Mesothelial cell of epicardium (in vitro differentiated cells): ENCODE data around the gene SRPRA. TPM values are rescaled to one million over a fixed set of nuclear protein-coding genes. Genes with fewer than 3 reads are reported as not detected.
"Not testable (repeated sequence)": the region's sequence is repeated elsewhere in the genome, so short reads cannot be mapped to it uniquely, and the experiment has no call there.

Source experiments
- DNase-seq, 2 experiments: peaks; one replicate each; pipeline ENCODE4 v3.0.0; 2021; ENCODE audit warnings: low spot score in 2 of 2; ENCODE audit not compliant: unreplicated experiment in 2 of 2
- H3K27ac Mint-ChIP-seq: 2 replicates; pipeline ENCODE4 v1.8.0; 2021; ENCODE audit warnings: mixed read lengths
- H3K27me3 Mint-ChIP-seq: 2 replicates; pipeline ENCODE4 v1.8.0; 2021; ENCODE audit warnings: low read depth, mixed read lengths
- H3K36me3 Mint-ChIP-seq: 2 replicates; pipeline ENCODE4 v1.8.0; 2021; ENCODE audit warnings: mixed read lengths
- H3K4me1 Mint-ChIP-seq: 2 replicates; pipeline ENCODE4 v1.8.0; 2021; ENCODE audit warnings: mixed read lengths
- H3K4me3 Mint-ChIP-seq: 2 replicates; pipeline ENCODE4 v1.8.0; 2021; ENCODE audit warnings: mild to moderate bottlenecking, moderate library complexity, mixed read lengths
- H3K9me3 Mint-ChIP-seq: 2 replicates; pipeline ENCODE4 v1.8.0; 2021; ENCODE audit warnings: mixed read lengths
- total RNA-seq: library from RNA; stranded (reverse); gene quantifications from 3 replicates; pipeline ENCODE4 v1.2.1, GENCODE V29; 2021
- TF ChIP-seq, protein P1 (sequence below): fragments of 200-600 bp; sonication (generic); IDR thresholded peaks from one replicate; pipeline ENCODE4 v1.5.0; 2021; ENCODE audit warnings: antibody characterized with exemption; ENCODE audit not compliant: unreplicated experiment

SRPRA gene
- total RNA-seq, 1 donor from 2014 or later = 90.9 TPM

- Mint-ChIP-seq H3K9me3 (no peaks in the 10 kb centered on the region), H3K36me3 (peaks cover 35% of the 10 kb centered on the region), H3K4me3 (no peak overlapping the region), H3K27me3 (no peaks in the 10 kb centered on the region), H3K27ac (no peak overlapping the region), H3K4me1 (no peaks in the 10 kb centered on the region)
- DNase-seq = no peak
- TF ChIP-seq, protein P1, sequence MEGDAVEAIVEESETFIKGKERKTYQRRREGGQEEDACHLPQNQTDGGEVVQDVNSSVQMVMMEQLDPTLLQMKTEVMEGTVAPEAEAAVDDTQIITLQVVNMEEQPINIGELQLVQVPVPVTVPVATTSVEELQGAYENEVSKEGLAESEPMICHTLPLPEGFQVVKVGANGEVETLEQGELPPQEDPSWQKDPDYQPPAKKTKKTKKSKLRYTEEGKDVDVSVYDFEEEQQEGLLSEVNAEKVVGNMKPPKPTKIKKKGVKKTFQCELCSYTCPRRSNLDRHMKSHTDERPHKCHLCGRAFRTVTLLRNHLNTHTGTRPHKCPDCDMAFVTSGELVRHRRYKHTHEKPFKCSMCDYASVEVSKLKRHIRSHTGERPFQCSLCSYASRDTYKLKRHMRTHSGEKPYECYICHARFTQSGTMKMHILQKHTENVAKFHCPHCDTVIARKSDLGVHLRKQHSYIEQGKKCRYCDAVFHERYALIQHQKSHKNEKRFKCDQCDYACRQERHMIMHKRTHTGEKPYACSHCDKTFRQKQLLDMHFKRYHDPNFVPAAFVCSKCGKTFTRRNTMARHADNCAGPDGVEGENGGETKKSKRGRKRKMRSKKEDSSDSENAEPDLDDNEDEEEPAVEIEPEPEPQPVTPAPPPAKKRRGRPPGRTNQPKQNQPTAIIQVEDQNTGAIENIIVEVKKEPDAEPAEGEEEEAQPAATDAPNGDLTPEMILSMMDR = no peak
Measured at GRCh38 chr11:126257144-126257543, 11.6 kb downstream of the SRPRA start.

- no peak overlapping the region for H3K27ac Mint-ChIP-seq
- H3K9me3 Mint-ChIP-seq = no peaks in the 10 kb centered on the region
- DNase-seq = no peak
- no peak overlapping the region for H3K4me3 Mint-ChIP-seq
- no peaks in the 10 kb centered on the region for H3K27me3 Mint-ChIP-seq
- H3K36me3 Mint-ChIP-seq = peaks cover 34% of the 10 kb centered on the region
- H3K4me1 Mint-ChIP-seq = no peaks in the 10 kb centered on the region
- TF ChIP-seq, protein P1 = no peak
Measured at GRCh38 chr11:126256216-126256615, 12.5 kb downstream of the SRPRA start.

DNA sequence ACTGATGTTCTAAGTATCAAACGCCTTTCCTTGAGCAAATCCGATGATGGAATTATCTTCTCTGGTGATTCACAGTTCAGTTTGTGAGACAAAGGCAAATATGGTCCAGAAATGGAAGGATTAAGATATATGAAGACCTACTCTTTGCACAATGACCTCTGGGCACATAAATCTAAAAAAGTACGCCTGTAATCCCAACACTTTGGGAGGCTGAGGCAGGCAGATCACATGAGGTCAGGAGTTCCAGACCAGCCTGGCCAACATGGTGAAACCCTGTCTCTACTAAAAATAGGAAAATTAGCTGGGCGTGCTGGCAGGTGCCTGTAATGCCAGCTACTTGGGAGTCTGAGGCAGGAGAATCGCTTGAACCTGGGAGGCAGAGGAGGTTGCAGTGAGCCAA, 13.2 kb downstream of the SRPRA start:
- not testable (repeated sequence) for H3K4me3 Mint-ChIP-seq, H3K9me3 Mint-ChIP-seq, H3K27ac Mint-ChIP-seq, DNase-seq, H3K27me3 Mint-ChIP-seq, H3K4me1 Mint-ChIP-seq
- peaks cover 36% of the 10 kb centered on the region for H3K36me3 Mint-ChIP-seq

- H3K27ac Mint-ChIP-seq = no peak overlapping the region
- no peaks in the 10 kb centered on the region for H3K9me3 Mint-ChIP-seq
- H3K27me3 Mint-ChIP-seq = no peaks in the 10 kb centered on the region
- H3K4me1 Mint-ChIP-seq = no peaks in the 10 kb centered on the region
- TF ChIP-seq, protein P1 = no peak
- no peak for DNase-seq
- H3K4me3 Mint-ChIP-seq = no peak overlapping the region
- peaks cover 39% of the 10 kb centered on the region for H3K36me3 Mint-ChIP-seq
Measured at GRCh38 chr11:126254819-126255218, 13.9 kb downstream of the SRPRA start.

GRCh38 chr11:126253265-126253664, 15.4 kb downstream of the SRPRA start:
- no peak for DNase-seq
- Mint-ChIP-seq H3K4me3 (no peak overlapping the region), H3K4me1 (no peaks in the 10 kb centered on the region), H3K27ac (no peak overlapping the region), H3K36me3 (peaks cover 39% of the 10 kb centered on the region), H3K9me3 (no peaks in the 10 kb centered on the region), H3K27me3 (no peaks in the 10 kb centered on the region)
- TF ChIP-seq, protein P1 = no peak

DNA sequence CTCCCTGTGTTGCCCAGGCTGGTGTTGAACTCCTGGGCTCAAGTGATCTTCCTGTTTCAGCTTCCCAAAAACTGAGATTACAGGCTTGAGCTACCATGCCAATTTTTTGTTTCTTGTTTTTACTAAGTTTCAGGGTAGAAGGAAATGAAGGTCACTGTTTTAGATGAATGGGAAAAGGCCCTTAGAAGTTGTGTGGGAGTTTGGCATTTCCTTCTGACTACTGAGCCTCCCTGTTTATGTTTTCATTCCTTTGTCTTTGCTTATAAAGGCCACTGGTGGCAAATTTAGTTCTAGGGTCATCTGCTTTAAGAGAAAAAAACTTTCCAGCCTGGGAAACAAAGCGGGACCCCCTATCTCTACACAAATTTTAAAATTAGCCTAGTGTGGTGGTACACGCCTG, 22.1 kb downstream of the SRPRA start:
- Mint-ChIP-seq H3K4me1 (no peaks in the 10 kb centered on the region), H3K4me3 (no peak overlapping the region), H3K27ac (no peak overlapping the region), H3K36me3 (peaks cover 33% of the 10 kb centered on the region), H3K27me3 (no peaks in the 10 kb centered on the region), H3K9me3 (no peaks in the 10 kb centered on the region)
- TF ChIP-seq, protein P1 = no peak
- DNase-seq = no peak
